Measurements from ENCODE around the gene RNASE9.
"Not testable (repeated sequence)": the region's sequence is repeated elsewhere in the genome, so short reads cannot be mapped to it uniquely, and the experiment has no call there.

The RNASE9 gene

GRCh38 chr14:20572382-20572990 is 11.6 kb upstream of the RNASE9 start:
- DNase-seq (ENCODE audit: low read depth in 2 of 2): not testable (repeated sequence)

- DNase-seq (ENCODE audit: low read depth in 2 of 2): not testable (repeated sequence)
Measured at GRCh38 chr14:20570720-20571119, 9.9 kb upstream of the RNASE9 start.

- not testable (repeated sequence) for DNase-seq (ENCODE audit: low read depth in 2 of 2)
Measured at GRCh38 chr14:20569865-20570264, 9.0 kb upstream of the RNASE9 start.

DNA sequence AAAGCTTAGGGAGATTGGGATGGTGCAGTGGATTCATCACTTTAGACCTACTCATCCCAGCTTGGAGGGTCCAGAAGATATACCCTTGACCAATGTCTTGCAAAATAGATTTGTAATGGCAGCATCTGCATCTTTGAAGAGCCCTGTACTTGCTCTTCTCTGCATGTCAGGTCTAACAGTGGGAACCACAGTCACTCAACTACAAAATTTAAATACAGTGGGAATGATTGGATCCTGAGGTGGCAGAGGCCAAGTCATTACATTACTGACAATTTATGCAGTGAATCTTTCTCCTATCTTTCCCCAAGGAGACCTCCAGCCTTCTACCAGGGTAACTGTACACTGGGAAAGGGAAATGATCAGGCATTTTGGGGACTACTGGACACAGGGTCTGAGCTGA is 8.2 kb upstream of the RNASE9 start:
- DNase-seq (ENCODE audit: low read depth in 2 of 2): no peak

DNA sequence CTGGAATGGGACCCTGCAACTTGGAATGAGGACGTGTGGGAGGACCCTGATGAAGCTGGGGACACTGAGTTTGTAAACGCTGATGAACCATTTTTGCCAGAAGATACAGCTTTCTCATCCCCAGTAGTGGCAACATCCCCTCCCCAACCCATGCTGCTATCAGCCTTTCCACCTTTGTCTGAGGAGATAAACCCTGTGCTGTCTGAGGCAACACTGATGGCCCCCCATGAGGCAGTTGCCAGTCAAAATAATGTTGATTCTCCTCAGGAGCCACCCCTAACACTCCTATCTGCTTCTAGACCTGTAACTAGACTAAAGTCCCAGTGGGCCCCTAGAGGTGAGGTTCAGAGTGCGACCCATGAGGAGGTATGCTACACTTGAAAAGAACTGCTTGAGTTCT is 7.5 kb upstream of the RNASE9 start:
- DNase-seq (ENCODE audit: low read depth in 2 of 2): no peak

DNA sequence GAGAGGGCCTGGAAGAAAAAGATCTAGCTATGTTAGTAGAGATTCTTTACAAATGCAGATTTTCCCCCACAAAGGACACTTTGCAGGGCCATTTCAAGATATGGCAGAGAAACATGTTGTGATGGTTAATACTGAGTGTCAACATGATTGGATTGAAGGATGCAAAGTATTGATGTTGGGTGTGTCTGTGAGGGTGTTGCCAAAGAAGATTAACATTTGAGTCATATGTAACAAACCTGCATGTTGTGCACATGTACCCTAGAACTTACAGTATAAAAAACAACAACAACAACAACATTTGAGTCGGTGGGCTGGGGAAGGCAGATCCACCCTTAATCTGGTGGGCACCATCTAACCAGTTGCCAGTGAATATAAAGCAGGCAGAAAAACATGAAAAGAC is 6.4 kb upstream of the RNASE9 start:
- DNase-seq (ENCODE audit: low read depth in 2 of 2): not testable (repeated sequence)

DNA sequence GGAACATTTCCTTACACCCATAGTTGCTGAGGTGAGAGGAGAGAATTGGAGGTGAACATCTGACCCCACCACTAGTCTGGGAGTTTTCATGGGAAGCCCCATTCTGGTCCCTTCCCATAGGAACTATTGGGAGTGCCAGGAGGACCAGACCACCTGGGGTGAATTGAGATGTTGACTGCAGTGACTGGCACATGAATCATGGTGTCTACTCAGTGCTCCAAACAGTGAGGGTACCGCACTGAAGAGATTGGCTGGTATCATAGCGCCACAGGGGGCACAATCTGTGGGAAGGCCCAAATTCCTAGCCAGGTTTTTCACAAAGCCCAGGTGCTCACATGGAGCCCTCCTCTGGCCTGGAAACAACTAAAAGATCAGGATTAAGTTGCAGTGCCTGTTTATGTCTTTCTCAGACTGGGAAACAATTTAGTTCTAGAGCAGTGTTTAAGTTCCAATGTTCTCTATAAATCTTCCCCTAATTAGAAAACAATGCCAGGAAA is 3.7 kb upstream of the RNASE9 start:
- DNase-seq (ENCODE audit: low read depth in 2 of 2): no peak

- DNase-seq (ENCODE audit: low read depth in 2 of 2): no peak
Measured at GRCh38 chr14:20563971-20564370, 3.1 kb upstream of the RNASE9 start.

DNA sequence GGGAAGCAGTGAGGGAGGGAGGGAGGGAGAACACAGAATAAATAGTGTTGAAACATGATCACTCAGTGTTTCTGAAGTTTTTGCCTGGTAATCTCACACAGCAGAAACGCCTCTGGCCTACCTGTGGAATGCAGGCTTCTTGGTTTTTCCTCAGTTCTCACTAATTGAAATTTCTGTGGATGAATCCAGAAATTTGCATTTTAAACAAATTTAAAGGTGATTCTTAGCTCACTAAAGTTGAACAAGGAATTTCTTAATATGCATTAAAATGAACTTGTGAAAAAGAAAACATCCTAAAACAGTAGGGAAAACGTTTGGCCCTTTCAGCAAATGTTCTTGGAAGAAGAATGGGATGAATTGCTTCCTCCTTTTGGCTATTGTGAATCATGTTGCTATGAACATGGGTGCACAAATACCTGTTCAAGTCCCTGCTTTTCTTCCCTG is 1.4 kb downstream of the RNASE9 start:
- no peak for DNase-seq (ENCODE audit: low read depth in 2 of 2)

GRCh38 chr14:20557212-20557542 is 3.7 kb downstream of the RNASE9 start:
- DNase-seq (ENCODE audit: low read depth in 2 of 2): no peak

DNA sequence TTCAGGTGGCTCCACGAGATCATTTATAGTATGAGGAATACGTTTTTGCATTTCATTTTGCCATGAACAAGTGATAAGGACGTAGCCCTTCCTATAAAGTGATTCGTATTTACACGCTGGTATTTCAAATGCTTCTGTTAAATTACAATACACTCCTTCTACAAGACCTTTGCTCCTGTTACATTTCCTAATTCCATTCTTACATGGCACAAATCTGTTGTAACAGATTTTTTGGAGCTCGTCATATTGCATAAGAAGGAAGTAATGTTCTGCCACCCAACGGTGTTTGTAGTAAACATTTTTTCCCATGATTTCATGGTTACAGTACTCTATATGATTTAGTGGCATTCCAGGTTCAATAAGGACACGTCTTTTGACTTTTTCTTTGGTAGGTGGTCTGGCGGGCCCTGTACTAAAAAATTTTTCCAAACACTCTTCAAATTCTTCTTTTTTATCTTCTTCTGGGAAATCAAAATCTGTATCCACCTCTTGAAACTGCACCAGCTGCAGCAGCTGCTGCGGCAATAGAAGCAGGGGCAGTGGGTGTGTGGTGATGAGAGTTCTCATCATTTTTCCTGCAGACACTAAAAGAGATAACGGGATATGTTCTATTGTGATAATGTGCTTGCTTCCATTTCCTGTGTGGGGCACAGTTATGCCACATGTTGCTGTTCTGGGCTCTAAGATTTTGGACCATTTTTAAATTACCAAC is 4.2 kb downstream of the RNASE9 start:
- DNase-seq (ENCODE audit: low read depth in 2 of 2): no peak

DNA sequence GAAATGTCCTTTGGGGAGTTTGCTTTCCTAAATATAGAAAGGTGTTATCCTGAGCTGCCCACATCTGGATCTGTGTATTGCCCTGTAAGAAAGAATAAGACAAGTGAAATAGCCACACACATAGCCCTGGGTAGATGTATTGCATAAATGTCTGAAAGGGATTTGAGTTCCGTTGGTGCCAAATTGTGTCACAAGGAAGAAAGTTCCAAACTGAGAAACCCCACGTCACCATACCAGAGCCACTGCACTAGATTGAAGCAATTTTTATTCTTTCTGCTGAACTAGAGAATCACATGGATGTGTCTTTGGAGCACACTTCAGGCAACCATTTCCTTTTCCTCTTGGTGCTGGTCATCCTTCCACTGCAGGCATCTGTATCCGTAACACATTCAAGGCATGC is 5.0 kb downstream of the RNASE9 start:
- no peak for DNase-seq (ENCODE audit: low read depth in 2 of 2)

DNA sequence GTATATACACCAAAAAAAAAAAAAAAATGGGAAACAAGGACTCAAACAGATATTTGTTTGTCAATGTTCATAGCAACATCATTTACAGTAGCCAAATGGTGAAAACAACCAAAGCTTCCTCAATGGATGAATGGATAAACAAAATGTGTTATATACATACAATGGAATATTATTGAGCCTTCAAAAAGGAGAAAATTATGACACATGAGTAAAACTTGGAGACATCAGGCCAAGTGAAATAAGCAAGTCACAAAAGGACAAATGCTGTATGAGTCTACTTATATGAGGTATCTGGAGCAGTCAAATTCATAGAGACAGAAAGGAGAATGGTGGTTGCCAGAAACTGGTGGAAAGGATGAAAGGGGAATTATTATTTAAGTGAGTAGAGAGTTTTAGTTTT is 7.8 kb downstream of the RNASE9 start:
- DNase-seq (ENCODE audit: low read depth in 2 of 2): no peak

DNA sequence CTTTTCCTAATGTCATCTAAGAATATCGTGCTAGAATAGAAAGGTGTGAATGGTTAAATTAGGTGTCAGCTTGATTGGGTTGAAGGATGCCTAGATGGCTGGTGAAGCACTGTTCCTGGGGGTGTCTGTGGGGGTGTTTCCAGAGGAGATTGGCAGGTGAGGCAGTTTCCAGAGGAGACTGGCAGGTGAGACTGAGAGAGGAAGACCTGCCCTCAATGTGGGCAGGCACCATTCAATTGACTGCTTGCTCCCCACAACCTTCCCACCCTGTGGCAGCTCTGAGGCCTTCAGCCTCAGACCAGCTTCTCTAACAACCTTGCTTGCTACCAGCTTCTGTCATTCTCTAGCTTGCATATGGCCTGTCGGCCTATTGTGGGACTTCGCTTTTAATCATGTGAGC is 9.2 kb downstream of the RNASE9 start:
- DNase-seq (ENCODE audit: low read depth in 2 of 2): no peak

DNA sequence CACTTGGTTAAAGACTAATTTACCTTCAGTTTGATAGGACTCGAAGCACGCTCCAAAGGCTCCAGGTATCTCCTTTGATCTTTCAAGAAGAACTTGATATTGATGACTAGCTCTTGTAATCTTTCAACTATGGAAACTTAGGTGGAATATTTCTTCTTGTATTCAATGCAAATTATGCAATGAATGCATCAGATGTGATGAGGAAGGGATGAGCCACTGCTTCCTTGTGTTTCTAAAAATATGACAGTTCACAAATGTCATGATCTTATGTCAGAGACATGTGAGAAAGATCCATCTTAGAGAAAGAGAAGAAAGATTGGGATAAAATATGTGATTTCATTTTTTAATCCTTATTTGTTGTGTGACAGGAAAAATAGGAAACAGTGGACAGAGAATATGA is 9.9 kb downstream of the RNASE9 start:
- no peak for DNase-seq (ENCODE audit: low read depth in 2 of 2)

DNA sequence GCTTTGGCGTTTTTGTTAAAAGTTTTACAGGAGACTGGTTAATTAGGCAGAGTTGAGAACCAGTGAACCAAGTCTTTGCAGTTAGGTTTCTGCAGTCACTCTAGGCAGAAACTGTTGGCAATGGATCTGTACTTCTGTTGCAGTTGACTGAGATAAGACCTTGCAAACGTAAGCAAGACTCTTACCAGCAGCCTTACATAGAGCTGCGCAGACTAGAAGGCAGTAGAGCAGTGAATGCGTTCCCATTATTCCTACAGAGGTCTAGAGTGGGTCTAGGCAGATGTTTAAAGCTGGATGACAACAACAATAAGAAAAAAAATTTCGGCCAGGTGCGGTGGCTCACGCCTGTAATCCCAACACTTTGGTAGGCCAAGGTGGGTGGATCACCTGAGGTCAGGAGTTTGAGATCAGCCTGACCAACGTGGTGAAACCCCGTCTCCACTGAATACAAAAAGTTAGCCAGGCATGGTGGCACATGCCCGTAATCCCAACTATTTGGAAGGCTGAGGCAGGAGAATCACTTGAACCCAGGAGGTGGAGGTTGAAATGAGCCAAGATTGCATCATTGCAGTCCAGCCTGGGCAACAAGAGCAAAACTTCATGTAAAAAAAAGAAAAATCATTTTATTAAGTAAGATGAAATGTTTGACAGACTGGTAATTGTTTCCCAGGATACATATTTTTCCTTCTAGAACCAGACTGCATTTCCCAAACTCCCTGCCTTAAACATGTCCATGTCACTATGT is 12.3 kb downstream of the RNASE9 start:
- DNase-seq (ENCODE audit: low read depth in 2 of 2): no peak

- no peak for DNase-seq (ENCODE audit: low read depth in 2 of 2)
Measured at GRCh38 chr14:20546877-20547276, 14.0 kb downstream of the RNASE9 start.

DNA sequence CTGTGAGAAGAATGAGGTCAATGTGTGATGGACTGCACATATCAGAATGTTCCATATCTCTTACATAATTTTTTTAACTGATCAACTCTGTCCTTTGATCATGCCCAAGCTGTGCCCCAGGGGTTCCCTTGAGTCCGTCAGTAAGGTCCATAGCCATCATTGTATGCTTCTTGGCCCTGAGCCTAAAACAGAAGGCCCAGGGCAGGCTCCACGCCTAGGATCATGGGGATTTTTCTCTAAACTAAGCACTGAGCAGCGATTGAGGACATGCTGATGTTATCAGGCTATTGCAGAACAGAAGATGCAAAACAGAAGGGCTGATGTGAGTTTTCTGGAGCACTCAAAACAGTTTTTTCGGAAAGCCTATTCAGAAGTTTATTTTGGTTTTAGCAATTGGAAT is 20.9 kb downstream of the RNASE9 start:
- DNase-seq (ENCODE audit: low read depth in 2 of 2): no peak

DNA sequence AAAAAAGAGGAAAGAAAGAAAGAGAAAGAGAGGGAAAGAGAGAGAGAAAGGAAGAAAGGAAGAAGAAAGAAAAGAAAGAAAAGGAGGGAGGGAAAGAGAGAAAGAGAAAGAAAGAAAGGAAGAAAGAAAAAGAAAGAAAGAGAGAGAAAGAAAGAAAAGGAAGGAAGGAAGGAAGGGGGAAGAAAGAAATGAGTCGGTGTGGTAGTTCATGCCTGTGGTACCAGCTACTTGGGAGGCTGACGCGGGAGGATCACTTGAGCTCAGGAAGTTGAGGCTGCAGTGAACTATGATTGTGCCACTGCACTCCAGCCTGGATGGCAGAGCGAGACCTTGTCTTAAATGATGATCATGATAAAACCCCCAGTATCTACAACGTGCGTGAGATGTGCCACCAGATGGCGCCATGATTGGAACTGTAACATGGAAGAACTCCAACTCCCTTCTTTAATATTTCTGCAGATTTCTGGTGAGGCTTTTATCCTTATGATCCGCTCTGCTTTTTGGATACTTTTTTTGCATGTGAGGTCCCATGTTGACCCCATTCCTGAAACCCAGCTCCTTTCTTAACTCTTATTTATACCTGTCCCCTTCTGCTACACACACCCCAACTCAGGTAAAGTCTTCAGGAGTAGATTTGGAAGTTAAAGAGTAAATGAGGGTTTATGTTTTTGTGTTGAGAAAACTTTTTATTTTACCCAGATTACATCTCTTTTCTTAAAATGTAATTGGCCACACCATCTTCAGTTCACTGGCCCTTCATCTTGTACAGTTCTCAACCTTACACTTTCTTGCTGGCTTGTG is 29.9 kb downstream of the RNASE9 start:
- peak; percentile 26 to 53 for DNase-seq (ENCODE audit: low read depth in 2 of 2)

GRCh38 chr14:20529806-20530205 is 31.0 kb downstream of the RNASE9 start:
- no peak for DNase-seq (ENCODE audit: low read depth in 2 of 2)

GRCh38 chr14:20524027-20524426 is 36.8 kb downstream of the RNASE9 start:
- no peak for DNase-seq (ENCODE audit: low read depth in 2 of 2)

DNA sequence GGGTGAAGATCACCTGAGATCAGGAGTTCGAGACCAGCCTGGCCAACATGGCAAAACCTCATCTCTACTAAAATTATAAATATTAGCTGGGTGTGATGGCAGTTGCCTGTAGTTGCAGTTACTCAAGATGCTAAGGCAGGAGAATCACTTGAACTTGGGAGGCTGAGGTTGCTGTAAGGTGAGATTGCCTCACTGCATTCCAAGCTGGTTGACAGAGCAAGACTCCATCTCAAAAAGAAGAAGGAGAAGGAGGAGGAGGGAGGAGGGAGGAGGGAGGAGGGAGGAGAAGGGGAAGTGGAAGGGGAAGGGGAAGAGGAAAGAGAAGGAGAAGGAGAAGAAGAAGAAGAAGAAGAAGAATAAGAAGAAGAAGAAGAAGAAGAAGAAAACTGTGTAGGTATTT is 38.5 kb downstream of the RNASE9 start:
- no peak for DNase-seq (ENCODE audit: low read depth in 2 of 2)

All from stimulated activated CD4-positive, alpha-beta T cell treated with anti-CD3 and anti-CD28 coated beads, Interleukin-1b, Interleukin-23, amount 100 ng/mL, for 1 hour (primary cell).